ENCODE results near the gene LYPD8. TPM values are rescaled to one million over a fixed set of nuclear protein-coding genes. Genes with fewer than 3 reads are reported as not detected.

LYPD8 gene
- total and polyA plus RNA-seq, 2 experiments from 2014 or later: not detected

GRCh38 chr1:248730507-248731335, 24.8 kb downstream of the LYPD8 start:
- Mint-ChIP-seq H3K9me3 (peaks cover 92% of the 10 kb centered on the region), H3K36me3 (ENCODE audit: low read depth) (peaks cover 14% of the 10 kb centered on the region), H3K27ac (no peak overlapping the region), H3K4me3 (no peak overlapping the region), H3K4me1 (no peaks in the 10 kb centered on the region), H3K27me3 (ENCODE audit: insufficient read depth, low read depth, poor library complexity) (no peaks in the 10 kb centered on the region)
- ATAC-seq (no peak), DNase-seq (ENCODE audit: low spot score) (no peak)
- Histone ChIP-seq H2AFZ (no peak overlapping the region), H3K9me2 (ENCODE audit: insufficient read depth) (no peaks in the 10 kb centered on the region), H3K36me3 (ENCODE audit: insufficient read depth) (no peaks in the 10 kb centered on the region; the same call in 1 of the 2 replicates), H3F3A (replicated peaks; ENCODE audit: low read depth) (no peaks in the 10 kb centered on the region), H3K27ac (ENCODE audit: low read depth) (no peak overlapping the region), H3K4me2 (no peak overlapping the region), H3K4me1 (ENCODE audit: insufficient read depth) (no peaks in the 10 kb centered on the region), H3K79me2 (replicated peaks; ENCODE audit: insufficient read depth) (no peaks in the 10 kb centered on the region), H3K27me3 (ENCODE audit: insufficient read depth) (no peaks in the 10 kb centered on the region), H4K20me1 (replicated peaks; ENCODE audit: insufficient read depth) (no peaks in the 10 kb centered on the region), H3K4me3 (no peak overlapping the region)
- TF ChIP-seq REST (IDR thresholded peaks at IDR 0.05; ENCODE audit: unreplicated experiment) (no peak), ZNF462 (CRISPR knock-in tag; IDR thresholded peaks at IDR 0.05) (no peak), CTCF (conservative IDR thresholded peaks at IDR 0.05; ENCODE audit: low read depth in 2 of 2) (no peak), NANOG (IDR thresholded peaks at IDR 0.05; ENCODE audit: borderline replicate concordance) (no peak), CREB1 (CRISPR knock-in tag; IDR thresholded peaks at IDR 0.05; ENCODE audit: low read depth) (no peak), ETS1 (IDR thresholded peaks at IDR 0.05) (no peak), EZH2phosphoT487 (IDR thresholded peaks at IDR 0.05; ENCODE audit: unreplicated experiment) (no peak), POLR2AphosphoS5 (IDR thresholded peaks at IDR 0.05; ENCODE audit: low read depth) (no peak), STAT1 (IDR thresholded peaks at IDR 0.05; ENCODE audit: unreplicated experiment) (no peak), EZH2 (IDR thresholded peaks at IDR 0.05; ENCODE audit: low read depth, unreplicated experiment) (no peak)
